ENCODE results near the gene GADL1.

Gene GADL1

DNA sequence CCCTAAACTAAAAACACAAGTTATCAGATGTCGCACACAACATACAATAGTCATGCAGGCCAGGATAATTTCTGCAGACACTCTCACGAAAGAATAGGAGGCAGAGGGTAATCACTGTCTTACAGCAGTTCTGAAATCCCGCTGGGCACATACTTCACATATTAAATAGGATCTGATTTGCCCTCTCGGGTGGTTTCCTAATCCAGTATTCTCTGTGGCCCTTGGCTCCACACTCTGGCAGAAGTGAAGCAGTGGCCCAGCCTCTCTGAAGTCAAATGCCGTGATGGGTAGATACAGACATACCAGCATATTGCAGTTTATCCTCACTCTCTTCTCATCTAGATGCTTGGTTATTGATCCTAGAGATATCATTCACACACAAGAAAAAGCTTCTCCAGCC lies 19.0 kb downstream of the GADL1 start:
- DNase-seq (ENCODE audit: low read depth), result no peak

DNA sequence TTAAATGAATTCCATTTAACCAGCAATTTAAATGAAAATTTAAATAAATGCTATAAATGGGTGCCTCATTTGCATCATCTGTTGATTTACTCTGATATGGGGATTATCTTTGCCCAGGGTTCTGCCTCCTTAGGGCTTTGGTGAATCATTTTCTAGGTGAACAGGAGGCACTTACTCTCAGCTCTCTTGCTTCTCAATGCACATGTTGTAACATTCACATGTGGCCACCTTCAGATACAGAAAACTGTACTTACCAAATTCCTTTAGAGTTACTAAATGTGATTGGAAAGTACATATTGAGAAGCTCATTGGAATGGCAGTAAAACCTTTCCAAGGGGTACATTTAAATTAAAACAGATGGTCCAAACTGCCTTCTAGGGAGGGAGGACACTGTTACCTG lies 20.8 kb downstream of the GADL1 start:
- peak; percentile 29 for DNase-seq (ENCODE audit: low read depth)

DNA sequence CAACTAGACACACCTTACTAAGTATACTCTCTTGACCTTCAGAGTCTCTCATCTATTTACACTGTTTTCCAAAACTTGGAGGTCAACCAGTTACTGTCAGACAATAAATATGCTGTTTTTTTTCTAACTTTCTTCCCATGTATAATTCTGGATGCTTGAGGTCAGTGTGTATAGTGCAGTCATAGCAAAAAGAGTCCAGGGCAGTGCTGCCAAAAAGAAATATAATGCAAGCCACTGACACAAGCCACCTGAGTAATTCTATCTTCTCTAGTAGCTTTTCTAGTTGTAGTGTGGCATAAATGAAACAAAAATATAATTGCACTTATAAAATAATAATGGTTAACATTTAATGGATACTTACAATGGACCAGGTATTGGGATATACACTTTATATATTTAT lies 21.6 kb downstream of the GADL1 start:
- no peak for DNase-seq (ENCODE audit: low read depth)

DNA sequence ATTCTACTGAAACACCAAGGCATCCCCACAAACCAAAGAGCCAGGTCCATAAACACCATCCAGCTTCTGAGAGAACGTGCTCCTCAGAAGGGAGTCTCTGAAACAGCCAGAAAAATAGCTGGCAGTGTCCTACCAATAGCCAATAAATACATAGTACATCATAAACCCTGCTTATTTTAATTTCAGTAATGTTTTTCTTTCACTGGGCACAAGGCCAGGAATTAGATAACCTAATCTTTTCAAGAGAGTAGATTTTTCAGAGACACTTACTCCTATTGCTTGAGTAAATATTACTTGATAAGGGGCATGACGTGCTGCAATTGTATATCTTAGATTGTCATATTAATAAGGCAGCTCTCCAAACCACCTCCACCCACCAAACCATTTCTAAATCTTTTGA lies 22.7 kb downstream of the GADL1 start:
- DNase-seq (ENCODE audit: low read depth), result no peak

DNA sequence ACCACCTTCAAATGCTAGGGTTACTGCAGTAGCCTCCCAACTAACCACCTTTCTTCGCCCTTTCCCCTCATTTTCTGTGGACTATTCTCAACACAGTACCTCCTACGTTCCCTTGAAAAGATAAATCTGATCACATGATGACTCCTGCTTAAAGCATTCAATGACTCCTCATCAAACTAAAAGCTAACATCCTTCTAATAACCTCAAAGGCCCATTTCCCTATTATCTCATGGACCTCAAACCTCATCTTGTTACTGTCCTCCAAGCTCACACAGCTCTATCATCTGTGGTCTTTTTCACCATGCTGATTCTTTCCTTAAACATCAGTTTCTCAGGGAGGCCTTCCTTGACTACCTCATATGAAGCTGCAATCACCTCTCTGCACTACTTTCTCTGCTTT lies 29.6 kb downstream of the GADL1 start:
- DNase-seq (ENCODE audit: low read depth), result no peak

DNA sequence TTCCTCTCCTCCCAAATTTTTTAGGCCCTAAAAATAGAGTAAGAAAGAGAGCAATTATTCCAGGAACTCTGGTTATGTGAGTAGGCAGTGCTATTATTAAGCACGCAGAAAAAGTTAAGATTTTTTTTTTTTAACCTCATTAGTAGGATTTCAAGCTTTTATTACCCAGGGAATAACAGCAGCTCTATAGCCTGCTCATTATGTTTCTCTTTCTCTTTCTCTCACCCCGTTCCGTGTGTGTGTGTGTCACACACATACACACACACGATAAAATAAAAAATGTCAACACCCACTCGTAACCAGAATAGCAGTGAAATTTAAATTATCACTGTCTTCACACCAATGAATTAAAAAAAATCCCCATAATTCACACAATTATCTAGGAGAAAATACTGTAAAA lies 30.3 kb downstream of the GADL1 start:
- no peak for DNase-seq (ENCODE audit: low read depth)

DNA sequence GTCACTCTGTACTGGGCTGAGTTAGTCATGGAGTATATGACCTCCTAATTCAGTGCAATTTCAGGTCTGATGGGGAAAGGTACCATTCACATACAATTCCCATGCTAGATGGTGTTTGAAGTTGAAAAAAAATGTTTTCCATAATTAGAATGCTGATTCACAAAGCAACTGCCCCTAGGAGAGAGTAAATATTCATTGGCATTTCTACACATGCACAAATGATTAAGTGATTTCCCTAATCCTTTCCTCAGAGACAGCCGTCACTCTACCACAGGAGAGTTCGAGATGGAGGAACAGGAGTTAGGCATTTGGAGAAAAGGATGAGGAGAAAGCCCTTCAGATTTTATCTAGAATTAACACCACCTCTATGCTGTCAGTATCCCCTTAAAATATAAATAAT lies 32.5 kb downstream of the GADL1 start:
- DNase-seq (ENCODE audit: low read depth), result no peak

DNA sequence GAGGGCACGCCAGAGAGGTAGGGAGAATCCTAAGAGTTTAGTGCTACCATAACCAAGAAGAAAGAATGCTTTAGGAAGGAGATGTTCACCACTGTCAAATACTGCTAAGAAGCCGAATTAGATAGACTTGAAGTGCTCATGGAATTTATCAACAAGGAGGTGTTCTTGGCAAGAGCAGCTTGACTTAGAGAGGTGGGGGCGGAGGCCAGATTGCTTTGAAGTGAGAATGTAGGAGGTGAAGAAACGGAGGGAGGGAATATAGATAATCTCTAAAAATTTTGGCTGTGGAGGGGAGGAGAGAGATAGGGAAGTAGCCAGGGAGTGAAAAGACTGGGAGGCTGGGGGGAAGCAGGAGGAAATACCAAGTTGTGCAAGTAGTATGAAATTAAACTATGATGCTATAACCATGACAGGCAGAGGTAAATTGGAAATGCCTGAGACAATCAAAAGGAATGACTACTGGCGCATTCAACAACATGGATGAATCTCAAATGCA lies 35.5 kb downstream of the GADL1 start:
- no peak for DNase-seq (ENCODE audit: low read depth)

DNA sequence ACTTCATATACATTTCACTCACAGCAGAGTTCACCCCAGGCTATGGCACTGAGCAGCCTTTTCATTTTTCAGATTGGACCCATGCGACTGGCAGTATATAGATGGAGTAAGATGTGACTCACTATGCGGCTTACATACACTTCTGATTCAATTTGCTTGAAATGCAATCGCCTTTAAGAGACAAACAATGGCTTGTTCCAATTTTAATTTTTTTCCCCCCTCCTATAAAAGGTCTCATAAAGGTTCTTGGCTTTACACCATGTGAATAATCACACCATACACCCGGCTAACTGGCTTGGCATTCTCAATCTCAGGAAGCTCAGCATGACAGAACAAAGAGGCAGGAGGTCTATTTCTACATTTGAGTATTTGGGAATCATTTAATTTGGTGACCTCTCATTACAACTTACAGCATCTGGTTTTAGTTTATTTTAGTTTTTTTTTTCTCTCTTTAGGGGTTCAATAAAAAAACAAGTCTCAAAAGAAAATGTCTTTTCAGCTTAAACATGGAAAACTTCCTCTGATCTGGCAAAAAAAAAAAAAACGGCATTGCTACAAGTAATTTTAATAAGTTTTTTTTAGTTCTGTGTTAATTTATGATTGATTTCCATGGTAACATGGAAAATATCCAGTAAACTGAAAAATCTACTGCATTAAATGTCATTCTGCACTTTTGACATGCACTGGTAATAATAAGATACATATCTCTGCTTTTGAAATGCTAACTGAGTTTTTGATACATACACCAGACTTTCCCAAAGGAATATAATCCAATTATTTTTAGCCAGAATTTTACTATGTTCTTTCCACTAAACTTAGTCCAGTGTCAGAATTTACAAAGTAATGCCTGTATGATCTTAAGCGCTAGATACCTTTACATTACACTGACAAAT lies 38.8 kb downstream of the GADL1 start:
- DNase-seq (ENCODE audit: low read depth), result peak; percentile 26

DNA sequence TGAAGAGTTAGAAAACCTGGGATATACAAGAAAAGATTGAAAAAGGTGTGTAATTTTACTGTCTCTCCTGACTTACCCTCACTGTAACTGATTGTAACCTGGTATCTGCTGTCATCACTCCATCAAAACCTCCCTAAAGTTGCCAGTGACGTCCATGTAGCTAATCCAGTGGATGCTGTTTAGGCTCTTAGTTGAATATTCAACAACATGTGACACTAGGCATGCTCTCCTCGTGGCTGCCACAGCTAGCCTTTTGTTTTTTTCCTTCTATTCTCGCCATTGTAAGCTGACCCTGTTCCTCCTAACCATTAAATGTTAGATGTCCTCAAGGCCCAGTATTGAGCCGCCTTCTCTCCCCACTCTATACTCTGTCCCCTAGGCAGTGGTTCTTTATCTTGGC lies 41.6 kb downstream of the GADL1 start:
- no peak for DNase-seq (ENCODE audit: low read depth)

DNA sequence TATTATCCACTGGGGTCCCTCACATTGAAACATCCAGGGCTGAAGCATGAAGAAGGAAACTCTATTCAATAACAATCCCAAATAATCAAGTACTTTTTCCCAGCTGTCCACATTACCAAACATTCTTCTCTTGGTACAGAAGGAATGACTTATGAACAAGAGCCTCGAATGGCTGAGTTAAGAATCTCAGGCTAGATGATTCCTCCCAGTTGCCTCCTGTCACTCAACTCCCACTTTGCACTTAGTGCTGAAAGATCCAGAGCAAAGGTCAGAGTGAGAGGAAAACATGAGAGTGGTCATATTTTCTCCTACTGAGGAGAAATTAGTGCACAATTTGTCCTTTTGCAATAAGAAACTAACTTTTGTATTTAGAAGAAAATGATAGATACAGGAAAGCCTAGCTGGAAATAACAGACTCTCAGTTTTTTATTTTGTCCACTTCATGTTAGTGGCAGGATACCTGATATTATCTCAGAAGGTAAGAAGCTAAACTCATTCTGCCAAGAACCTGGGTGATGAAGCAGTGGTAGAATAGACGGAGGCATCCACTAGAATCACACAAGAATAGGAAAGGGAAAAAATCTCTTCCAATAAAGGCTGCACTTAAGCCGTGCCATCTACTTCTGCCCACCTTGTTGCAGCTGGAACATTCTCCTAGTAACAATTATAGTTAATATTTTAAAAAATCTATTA lies 46.2 kb downstream of the GADL1 start:
- DNase-seq (ENCODE audit: low read depth), result no peak

DNA sequence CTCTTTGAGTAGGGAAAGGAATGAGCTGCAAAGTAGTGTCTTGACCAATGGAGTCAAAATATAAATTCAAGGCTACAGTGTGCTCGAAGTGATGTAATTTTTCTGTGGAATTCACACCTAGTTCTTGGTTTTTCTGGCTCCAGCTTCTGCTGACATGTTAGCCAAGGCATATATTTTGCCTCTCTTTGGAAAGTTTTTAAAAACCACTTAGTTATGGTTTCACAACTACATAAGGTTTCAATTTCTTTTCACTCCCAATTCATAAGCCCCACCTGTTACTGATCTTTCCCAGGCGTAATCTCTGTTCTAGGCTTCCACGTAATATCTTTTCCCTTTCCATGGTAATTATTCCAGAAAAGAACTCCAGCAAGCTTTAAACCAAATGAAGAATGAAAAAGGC lies 46.9 kb downstream of the GADL1 start:
- no peak for DNase-seq (ENCODE audit: low read depth)

DNA sequence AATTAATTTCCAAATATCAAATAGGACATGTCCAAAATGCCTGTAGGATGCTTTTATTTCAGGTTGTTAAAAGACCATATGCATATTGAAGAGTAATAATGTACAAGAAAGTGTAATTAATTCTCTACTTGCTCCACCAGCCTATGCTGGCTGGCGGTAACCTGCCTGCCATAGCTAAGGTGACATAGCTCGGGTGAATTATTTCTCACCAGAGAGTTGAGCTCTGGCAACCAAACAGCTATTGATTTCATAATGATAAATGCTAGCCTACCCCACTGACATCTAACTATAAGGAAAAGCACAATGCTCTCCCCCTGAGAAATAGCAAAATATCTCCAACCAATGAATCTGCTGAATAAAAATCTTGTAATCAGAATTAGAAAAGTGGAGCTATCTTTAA lies 48.9 kb downstream of the GADL1 start:
- no peak for DNase-seq (ENCODE audit: low read depth)

DNA sequence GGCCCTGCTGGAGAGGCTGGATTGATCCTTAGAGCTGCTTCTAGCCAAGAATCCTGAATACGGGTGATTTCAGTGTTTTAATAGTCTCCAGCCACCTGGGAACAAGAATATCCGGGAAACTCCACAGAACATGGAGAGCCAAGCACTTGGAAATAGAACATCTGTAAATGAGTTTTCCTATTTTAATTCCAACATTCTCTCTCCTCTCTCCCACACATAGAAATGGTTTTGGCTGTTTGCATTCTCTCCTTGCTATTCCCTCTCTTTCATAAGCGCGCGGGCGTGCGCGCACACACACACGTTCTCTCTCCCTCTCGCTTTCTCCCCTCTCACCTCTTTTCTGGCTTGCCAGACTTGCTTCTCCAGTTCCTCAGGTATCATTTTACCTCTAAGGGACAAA lies 50.6 kb downstream of the GADL1 start:
- no peak for DNase-seq (ENCODE audit: low read depth)

DNA sequence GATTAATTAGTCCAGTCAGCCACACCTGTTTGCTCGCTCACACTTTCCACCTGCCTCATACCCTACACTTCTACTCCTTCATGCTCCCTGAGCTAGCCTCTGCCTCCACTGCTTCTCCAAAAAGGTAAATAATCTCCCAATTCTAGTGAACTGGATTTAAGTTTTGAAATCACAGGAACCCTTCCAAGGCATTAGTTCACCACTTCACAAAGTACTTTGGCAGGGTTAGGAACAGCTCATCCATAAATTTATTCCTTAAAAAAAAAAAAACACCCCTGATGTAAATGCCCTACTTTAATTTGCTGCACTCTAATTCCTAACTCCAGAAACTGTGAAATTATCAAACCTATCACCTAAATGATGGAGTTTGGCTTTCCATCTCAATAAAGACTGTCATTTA lies 58.3 kb downstream of the GADL1 start:
- DNase-seq (ENCODE audit: low read depth), result no peak

DNA sequence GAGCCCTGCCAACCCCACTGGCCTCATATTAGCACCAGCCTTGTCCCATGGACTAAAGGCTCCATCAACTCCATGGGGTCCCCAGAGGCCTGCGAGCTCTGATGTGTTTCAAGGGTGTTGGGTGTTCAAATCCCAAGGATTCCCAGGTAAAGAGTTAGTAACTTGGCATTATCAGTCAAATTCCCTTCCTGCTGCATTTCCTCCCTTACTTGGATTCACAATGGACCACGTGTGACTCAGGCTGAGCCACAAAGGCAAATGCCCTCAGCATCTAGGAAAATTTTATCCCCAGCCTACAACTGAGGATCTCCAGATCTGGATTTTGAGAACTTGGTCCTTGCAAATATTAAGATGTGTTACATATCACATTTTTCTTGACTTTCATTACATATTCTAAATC lies 58.8 kb downstream of the GADL1 start:
- DNase-seq (ENCODE audit: low read depth), result no peak

DNA sequence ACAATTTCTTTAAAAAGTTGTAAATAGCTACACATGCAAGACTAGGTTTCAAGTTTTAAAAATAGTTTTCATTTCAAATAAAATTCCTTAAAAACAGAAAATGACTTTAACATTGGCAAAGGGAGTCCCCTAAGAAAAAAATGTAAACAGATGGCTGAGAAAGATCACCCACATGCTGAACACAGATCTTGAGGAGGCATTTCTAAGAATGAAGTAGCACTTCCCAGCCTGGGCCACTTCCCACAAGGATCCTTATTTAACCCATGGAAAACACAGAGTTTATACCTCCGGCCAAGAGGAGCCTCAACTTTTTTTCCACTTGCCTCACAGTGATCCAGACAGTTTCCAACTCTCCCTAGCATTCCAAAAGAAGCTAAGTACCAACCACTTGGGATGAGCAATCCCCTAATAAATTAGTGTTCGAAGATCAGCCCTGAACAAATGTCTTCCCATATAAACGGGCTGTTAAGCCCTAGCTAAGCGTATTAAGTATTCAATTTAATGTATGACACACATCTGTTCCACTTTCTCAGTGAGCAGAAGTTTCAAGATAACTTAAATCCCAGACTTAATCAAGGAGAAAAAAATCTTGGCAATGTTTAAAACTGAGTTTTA lies 61.4 kb downstream of the GADL1 start:
- DNase-seq (ENCODE audit: low read depth), result no peak

DNA sequence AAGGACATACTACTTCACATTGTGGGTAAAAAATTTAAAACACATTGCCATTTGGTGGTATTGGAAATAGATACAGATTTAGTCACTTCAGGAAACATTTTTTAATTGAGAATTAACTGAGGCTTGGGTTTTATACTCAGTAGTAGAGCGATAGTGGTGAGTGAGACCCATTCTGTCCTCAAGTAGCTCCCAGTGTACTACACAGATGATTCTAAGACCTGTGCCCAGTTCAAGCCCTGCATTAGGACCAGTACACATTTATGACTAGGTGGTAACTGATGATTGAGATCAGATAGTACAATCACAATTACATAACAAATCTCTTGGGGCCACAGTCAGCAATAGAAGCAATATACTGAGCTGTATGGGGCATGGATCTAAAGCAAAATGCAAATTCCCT lies 67.4 kb downstream of the GADL1 start:
- no peak for DNase-seq (ENCODE audit: low read depth)

DNA sequence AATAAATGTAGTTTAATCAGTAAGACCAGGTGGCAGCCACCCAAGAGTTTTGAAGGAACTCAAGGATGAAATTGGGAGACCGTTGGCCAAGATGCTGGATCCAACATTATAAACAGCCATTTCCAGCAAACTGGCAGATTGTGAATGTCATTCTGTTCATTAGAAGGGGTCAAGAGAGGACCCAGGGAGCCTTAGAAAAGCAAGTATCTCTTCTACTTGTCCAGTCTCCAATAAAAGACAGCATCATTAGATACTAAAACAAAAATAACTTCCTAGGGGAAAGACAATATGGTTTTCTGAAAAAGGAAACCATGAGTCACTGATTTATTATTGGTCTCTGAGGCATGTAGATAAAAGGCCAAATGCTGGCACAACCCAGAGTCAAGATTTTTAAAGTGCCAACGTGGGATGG lies 67.9 kb downstream of the GADL1 start:
- DNase-seq (ENCODE audit: low read depth), result no peak

DNA sequence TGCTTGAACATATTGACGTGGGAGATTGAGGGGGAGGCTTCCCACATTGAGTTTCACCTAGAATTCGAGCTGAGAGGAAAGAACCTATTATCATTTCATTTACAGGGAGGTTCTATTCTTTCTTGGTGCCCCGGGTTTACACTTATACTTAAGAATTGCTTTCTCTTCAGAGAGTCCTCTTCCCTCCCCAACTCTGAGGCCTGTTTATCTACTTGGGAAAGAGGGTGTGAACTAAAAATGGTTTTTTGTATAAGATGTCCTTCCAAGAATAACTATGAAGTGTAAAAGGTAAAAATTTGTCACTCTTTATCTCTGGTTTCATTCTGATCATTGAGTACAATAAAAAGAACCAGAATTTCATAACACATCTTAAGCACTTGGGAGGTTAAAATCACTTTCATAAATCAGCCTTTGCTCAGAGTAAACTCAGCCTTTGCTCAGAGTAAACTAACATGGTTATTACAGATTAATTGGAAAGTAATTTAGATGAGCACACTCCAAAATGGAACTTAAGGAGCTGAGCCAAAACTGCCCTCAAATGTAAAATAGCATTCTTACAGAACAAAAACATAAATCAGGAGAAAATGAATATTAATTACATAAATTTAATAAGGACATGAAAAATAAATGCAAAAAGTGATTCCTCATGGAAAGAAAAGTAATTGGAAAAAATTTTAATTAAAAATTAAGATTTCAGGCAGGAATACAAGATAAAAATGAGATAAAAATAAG lies 75.2 kb downstream of the GADL1 start:
- no peak for DNase-seq (ENCODE audit: low read depth)

DNA sequence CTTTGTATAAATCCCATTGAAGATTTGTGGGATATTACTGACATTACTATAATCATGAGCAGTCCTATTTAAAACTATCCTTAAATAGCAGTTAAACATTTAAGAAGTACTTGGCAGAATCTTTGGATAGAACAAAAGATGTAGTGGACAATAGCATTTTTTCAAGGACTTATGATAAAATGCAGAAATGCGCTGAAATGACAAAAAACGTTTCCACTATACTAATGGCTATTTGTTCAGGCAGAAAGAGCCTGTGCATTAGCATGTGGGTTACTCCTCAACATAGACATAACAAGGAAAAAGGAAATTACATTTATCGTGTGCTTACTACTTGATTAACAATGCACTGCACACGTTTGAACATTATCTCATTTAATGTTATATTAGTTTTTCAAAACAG lies 80.7 kb downstream of the GADL1 start:
- DNase-seq (ENCODE audit: low read depth), result no peak

DNA sequence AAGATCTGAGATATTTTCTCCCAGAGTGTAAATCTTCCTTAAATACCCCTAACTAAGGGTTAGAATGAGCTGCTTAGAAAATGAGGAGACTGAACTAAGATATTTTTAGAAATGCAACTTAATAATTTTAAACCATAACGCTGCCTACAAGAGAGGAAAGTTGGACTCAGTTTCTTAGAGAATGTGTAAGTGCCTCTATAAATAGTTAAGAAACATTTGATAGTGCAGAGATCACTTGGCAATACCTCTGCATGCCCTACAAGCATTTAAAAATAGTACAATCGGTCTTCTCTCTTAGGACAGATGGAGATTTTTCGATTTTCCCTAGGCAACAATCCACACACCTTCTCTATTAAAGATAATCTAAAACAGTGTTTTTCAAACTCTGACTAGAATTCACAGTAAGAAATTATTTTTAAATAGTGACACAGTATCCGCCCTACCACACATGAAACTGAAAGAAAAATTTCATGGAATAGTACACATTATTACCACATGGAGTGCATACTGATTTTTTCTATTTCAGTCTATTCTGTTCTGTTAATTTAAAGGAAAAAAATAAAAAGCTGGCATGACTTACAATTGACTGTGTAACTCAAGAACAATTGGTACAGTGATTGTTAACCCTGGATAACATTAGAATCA lies 83.2 kb downstream of the GADL1 start:
- DNase-seq (ENCODE audit: low read depth), result no peak
